ENCODE data around the gene THEM5.
A peak's percentile ranks its signal among the peaks of the same experiment; 100 is the strongest.

THEM5 gene

GRCh38 chr1:151819976-151820623 is 33.4 kb downstream of the THEM5 start:
- DNase-seq (ENCODE audit: low spot score), result no peak

- no peak for DNase-seq (ENCODE audit: low spot score)
These were observed 34.2 kb downstream of the THEM5 start for GRCh38 chr1:151819227-151819835.

GRCh38 chr1:151817353-151817730 is 36.2 kb downstream of the THEM5 start:
- no peak for DNase-seq (ENCODE audit: low spot score)

DNA sequence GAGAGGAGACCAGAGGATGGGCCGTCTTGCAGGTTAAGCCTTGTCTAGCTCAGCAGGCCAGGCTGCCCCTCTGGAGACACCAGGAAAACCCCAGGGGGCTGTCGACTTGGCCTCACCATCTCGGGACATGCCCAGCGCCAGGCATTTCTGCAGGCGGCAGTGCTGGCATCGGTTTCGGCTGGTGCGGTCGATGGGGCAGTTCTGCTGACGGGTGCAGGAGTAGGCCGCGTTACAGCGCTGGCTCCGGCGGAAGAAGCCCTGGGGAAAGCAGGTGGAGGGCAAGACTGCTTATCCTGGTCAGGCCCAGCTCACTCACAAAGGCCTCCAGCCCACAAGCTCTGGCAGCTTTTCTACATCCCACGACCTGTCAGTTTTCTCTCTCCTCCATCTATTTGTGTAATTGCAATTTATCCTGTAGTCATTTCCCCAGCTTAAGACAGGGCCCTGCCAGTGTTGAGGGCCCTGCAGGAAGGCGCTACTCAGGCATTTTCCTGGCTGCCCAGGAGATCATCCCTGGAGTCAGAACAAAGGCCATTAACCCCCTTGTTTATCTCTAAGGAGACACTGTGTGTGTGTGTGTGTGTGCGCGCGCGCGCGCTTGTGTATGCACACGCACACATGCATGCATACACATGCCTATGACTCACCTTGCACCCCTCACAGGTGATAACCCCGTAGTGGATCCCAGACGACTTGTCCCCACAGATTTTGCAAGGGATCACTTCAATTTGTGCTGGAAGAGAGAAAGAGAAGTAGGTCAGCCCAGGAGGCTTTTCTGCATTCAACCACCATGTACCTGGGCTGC is 36.8 kb downstream of the THEM5 start:
- no peak for DNase-seq (ENCODE audit: low spot score)

GRCh38 chr1:151815716-151816327 is 37.7 kb downstream of the THEM5 start:
- no peak for DNase-seq (ENCODE audit: low spot score)

GRCh38 chr1:151814971-151815545 is 38.5 kb downstream of the THEM5 start:
- no peak for DNase-seq (ENCODE audit: low spot score)

DNA sequence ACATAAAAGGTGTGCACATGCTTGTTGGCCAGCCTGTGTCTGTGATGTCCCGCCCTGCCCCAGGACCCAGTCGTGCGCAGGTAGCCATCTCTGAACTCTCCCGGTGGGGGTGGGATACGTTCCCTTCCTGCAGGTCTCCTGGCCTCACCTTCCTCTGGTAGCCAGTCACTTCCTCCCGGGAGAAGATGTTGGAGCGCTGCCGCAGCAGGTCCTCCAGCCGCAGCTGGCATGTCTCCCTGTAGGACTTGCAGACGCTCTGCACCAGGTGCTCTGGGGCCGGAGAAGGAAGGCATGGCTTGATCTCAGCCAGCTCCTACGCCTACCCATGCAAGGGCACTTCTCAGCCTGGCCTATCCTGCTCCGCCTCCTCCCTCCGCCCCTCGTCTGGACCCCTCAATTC is 39.1 kb downstream of the THEM5 start:
- no peak for DNase-seq (ENCODE audit: low spot score)

DNA sequence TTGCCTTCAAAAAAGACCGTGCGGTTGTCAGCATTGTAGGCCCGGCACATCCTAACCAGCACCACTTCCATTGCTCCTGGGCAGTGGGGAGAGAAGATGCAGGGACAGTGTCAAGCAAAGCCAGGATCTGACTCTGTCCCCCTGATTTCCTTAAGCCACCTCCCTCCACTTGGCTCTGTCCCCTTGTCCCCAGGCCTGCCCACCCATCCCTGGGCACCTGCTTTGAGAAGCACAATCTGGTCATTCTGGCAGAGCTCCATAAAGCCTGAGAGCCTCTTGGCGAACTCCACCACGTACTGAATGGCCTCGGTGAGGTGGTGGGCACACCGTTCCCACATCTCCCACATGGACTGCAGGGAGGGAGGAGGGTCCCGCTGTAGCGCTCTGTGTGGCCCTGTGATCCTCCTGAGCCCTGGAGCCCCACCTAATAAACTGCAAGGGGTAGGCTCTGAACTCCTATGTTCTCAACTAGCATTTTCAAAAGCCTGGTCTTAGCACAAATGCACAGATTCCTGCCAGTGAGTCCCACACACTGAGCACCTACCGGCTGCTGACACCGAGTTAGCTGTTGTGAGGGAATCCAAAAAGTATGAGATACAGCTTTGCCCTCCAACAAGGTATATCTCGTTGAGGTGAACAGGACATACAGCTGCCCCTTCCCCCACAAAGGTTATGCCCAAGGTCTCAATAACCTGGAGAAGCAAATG is 40.1 kb downstream of the THEM5 start:
- DNase-seq (ENCODE audit: low spot score), result no peak

DNA sequence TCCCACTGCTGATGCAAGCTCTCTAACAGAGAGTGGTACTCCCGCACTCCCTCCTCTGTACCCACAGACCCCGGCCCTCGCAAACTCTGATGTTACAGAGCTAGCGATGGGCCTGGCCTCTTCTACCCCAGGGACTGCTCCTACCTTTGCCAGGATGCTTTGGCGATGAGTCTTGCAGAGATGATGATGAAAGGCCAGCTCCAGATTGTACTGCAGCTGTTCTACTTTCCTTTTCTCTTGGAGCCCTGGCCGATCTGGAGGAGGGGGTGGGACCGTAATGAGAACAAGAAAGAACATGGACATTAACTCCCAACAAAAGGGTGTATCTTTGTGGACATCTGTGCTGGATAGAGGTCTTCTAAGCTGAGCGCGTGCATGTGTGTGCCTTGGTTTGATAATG is 42.3 kb downstream of the THEM5 start:
- peak; percentile 49 for DNase-seq (ENCODE audit: low spot score)

DNA sequence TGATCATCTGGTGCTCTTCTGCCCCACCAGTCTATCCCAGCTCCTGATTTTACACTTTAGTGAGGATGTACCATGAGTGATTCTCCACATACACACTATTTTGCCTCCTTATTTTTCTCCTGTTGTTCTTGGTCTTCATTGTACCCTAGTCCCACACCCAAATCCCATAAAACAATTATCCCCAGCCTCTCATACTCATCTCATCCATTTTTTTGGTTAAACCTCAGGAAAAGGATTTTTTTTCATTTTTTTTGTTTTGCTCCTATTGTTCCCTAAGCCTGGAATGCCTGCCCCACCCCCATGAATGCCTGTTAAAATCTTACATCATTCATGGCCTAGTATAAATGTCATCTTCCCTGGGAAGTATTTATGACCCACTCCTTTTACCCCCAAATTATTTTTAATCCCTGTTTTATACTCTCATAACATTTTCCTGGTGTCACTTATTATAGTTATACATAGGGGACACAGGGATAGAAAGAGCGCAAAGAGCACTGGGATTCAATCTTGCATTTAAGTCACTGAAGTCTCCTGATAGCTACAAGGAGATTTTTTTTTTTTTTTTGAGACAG is 43.4 kb downstream of the THEM5 start:
- DNase-seq (ENCODE audit: low spot score), result no peak

- no peak for DNase-seq (ENCODE audit: low spot score)
These were observed 44.1 kb downstream of the THEM5 start for GRCh38 chr1:151809290-151809984.

DNA sequence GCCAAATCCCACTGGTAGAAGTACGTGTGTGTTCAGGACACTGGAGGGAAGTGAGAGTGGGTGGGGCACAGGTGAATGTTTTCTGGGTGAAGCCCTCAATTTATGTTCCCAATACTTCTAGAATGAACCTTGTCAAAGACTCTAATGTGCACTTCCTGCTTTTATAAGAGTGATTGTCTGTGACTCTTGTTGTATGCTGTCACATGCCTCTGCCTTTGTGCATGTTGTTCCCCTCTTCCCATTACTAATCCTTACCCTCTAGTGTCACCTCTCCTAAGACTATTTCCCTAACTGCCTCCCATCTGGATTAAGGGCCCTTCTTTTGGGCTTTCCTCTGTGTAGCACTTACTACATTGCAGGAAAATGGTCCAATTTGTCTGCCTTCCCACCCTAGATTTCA is 45.7 kb downstream of the THEM5 start:
- DNase-seq (ENCODE audit: low spot score), result no peak

DNA sequence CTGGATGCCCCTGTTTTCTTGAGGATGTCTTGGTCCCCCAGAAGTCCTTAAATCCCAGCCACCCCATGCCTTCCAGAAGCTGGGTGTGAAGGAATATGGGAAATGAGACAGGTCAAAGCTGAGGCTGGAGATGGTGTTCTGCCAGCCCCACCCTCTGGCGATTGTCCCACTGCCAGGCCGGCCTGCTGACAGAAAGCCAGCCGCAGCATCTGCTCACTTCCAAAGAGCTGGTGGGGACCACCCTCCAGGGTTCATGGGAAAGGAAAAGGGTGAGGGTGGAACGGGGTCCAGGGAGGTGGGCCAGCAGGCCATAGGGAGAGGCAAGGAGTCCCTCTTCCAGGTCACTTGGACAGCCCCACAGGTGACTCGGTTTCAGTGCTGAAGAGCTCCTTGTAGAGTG is 46.4 kb downstream of the THEM5 start:
- DNase-seq (ENCODE audit: low spot score), result no peak

DNA sequence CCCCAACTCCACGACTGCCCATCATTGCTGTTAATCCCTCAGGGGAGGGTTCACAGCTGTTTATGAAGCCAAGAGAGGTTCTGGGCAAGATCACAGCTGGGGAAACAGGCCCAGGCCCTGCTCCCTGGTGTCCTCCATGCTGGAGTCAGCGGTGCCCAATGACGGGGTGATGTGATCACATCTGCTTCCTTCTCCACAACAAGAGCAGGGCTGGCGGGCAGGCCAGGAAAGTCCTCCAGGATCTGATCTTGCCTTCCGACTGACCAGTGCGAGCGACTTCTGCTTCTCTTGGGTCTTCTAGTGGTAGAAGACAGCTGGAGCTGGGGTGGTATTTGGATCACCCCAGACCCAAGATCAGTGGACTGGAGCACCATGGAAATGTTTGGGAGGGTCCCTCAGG is 47.3 kb downstream of the THEM5 start:
- no peak for DNase-seq (ENCODE audit: low spot score)

DNA sequence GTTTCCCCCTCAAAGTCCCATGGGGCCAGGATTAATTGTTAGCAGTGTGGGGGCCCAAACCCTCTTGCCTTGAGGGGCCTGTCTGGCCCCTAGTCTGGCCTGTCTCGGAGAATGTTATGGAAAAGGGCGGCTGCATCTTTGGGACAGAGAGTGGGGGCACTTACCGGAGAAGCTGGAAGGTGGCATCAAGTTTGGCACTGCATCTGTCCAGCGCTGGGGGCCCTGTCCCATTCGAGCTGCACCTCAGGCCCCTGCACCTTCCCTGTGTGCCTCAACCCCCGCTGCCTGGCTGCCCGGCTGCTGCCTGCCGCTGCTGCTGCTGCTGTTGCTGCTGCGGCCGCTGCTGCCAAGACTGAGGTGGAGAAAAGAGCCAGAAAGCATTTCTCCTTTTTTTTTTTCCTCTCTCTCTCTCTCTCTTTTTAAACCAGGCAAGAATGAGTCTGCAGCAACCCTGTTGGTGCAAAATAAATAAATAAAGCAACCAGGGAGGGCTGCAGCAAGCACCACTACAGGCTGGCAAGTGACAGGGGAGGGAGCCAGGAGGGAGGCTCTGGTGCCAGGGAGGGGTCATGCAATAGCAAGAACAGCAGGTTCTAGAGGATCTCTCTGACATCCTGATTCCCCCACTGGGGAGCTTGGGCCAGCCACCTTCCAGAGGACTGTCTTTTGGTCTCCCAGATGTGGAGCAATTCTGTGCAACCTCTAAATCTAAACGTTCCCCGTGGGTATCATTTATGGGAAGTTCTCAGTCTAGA is 48.3 kb downstream of the THEM5 start, which contains the start of gene LINGO4:
Gene LINGO4, minus strand, starts transcription at position 354 of the 755 bp plus-strand sequence. CDS start 2,715 bp downstream, outside the sequence.
- no peak for DNase-seq (ENCODE audit: low spot score)

- DNase-seq (ENCODE audit: low spot score), result no peak
These were observed 49.6 kb downstream of the THEM5 start for GRCh38 chr1:151803915-151804314.

- no peak for DNase-seq (ENCODE audit: low spot score)
These were observed 50.3 kb downstream of the THEM5 start for GRCh38 chr1:151803164-151803563.

DNA sequence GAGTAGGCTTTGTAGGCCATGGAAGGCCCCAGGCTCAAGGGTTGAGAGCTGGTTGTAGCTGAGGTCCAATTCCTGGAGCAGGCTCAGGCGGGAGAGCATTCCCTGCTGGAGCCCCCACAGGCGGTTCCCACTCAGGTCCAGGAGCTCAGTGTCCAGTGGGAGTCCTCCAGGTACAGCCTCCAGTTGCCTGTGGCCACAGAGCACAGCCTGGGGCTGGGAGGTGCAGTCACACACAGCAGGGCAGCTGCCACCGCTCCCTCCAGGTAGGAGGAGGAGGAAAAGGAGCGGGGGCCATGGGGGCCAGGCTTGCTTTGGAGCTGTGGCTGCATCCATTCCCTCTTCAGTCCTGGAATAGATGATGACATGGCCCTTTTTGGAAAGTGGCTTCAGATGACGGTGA is 51.1 kb downstream of the THEM5 start:
- no peak for DNase-seq (ENCODE audit: low spot score)

DNA sequence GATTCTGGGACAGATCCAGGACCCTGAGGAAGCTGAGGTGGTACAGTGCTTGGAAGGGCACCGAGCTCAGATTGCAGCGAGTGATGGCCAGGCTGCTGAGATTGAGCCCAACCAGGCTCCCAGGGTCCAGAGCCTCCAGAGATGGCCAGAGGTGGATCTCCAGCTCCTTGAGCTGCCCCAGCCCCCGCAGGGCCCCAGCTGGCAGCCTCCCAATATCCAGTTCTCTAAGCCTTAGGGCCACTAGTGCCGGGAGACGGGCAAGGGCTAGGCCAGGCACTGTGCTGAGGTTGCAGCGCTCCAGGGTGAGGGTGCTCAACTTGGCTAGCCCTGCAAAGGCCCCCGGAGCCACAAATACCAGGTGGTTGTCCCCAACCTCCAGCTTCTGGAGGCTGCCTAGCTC is 51.7 kb downstream of the THEM5 start:
- no peak for DNase-seq (ENCODE audit: low spot score)

GRCh38 chr1:151801310-151801820 is 52.1 kb downstream of the THEM5 start:
- DNase-seq (ENCODE audit: low spot score), result no peak
